WI38 (cell line): ENCODE measurements around the gene ANKRD28.
"Not testable (repeated sequence)": the region's sequence is repeated elsewhere in the genome, so short reads cannot be mapped to it uniquely, and the experiment has no call there.

Source experiments
- H3K4me3 ChIP-seq: 2 replicates; pipeline ENCODE4 v1.5.1; 2011; ENCODE audit warnings: low read depth, mild to moderate bottlenecking, control low read depth, low read length
- TF ChIP-seq, protein P1 (sequence below): IDR thresholded peaks from 2 replicates; pipeline ENCODE4 v1.5.1; 2012; ENCODE audit warnings: low read depth, mild to moderate bottlenecking, control low read depth, low read length

Gene ANKRD28

DNA sequence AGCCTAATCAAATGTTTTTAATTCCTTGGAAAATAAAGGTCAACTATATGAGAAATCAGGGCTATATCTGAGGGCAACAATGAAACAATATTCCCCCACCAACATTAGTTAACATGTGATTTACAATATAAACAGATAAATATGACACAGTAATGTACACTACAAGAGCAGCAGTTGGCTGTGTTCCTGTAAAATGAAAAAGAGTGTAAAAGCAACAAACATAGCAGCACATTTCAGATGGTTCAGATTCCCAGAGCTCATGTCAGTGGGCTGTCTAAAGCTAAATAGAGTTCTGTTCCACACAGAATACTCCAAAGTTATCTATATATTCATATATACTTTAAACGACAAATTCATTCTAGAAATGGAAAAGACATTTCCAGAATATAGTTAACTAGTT, 42.6 kb downstream of the ANKRD28 start:
- TF ChIP-seq, protein P1, sequence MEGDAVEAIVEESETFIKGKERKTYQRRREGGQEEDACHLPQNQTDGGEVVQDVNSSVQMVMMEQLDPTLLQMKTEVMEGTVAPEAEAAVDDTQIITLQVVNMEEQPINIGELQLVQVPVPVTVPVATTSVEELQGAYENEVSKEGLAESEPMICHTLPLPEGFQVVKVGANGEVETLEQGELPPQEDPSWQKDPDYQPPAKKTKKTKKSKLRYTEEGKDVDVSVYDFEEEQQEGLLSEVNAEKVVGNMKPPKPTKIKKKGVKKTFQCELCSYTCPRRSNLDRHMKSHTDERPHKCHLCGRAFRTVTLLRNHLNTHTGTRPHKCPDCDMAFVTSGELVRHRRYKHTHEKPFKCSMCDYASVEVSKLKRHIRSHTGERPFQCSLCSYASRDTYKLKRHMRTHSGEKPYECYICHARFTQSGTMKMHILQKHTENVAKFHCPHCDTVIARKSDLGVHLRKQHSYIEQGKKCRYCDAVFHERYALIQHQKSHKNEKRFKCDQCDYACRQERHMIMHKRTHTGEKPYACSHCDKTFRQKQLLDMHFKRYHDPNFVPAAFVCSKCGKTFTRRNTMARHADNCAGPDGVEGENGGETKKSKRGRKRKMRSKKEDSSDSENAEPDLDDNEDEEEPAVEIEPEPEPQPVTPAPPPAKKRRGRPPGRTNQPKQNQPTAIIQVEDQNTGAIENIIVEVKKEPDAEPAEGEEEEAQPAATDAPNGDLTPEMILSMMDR: no peak
- H3K4me3 ChIP-seq: no peak overlapping the region

DNA sequence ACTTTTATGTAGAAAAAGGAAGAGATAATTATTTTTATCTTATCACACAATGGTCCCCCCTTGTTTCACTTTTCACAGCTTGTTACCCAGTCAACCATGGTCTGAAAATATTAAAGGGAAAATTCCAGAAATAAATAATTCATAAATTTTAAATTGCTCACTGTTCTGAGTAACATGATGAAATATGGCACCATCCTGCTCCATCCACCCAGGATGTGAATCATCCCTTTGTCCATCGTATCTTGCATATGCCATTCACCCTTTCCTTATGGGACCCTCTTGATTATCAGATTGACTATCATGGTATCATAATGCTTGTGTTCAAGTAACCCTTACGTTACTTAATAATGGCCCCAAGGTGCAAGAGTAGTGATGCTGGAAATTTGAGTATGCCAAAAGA, 43.7 kb downstream of the ANKRD28 start:
- H3K4me3 ChIP-seq: no peak overlapping the region
- TF ChIP-seq, protein P1: no peak

DNA sequence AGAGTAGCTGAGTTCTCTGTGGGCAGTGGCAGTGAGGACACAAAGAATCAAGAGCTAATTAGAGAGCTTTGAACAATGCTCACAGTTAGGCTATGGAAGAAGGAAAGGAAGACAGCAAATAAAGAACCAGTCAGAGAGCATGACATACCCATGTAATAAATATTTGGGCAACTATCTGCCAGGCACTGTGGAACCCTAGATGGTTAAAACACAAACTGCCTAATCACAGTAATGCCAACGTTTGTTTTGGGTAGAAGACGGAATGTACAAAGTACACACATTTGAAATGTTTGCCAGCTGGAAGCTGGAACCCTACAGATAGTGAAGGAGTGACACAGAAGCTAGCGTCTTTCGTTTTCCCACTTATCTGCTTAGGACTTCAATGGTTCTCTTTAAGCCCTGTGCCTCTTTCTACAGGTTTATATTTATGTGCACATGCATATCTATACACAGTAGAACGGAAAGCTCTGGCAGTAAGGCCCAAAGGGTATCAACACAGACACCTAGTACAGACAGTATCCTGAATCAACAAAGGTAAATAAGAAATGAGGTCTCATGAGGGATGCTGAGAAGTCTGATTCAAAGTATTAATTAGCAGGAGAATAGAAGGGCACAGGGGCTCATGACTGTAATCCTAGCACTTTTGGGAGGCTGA, 44.6 kb downstream of the ANKRD28 start:
- H3K4me3 ChIP-seq: no peak overlapping the region
- TF ChIP-seq, protein P1: no peak

DNA sequence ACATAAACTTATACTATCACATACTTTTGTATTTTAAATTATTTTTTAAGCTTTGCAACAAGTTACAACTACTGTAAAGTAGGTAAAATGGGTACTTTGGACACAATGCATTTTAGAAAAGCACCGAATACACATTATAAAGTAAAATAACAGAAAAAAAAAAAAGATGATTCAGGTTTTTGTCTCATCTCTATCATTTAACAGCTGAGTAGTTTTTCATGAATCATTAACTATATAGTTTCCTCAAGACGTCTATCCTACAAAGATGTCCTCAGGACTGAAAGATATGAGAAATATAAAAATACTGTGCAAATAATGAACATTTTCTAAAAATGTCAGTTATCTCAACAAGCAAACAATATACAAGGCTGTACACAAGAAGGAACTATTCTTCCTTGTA, 46.9 kb downstream of the ANKRD28 start:
- TF ChIP-seq, protein P1: no peak

DNA sequence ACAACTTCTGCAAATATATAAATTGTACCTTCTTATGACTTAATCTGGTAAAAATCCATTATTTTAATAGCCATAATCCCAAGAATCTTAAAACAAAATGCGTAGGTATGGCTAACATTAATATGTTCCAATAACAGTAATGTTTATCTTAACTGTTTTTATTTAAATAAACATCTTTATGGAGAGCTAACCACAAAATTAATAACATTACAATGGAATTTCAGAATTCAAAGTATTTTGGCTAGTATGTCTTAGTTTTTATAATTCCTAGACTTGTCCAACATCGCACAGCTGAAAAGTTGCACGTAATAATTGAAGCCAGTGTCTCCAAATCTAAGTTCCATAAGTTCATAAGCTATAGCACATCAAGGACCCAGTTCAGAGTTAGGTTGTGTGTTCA, 47.6 kb downstream of the ANKRD28 start:
- H3K4me3 ChIP-seq: no peak overlapping the region
- TF ChIP-seq, protein P1: no peak

More for the DNA sequence above, 46.9 kb downstream of the ANKRD28 start:
- H3K4me3 ChIP-seq: no peak overlapping the region

DNA sequence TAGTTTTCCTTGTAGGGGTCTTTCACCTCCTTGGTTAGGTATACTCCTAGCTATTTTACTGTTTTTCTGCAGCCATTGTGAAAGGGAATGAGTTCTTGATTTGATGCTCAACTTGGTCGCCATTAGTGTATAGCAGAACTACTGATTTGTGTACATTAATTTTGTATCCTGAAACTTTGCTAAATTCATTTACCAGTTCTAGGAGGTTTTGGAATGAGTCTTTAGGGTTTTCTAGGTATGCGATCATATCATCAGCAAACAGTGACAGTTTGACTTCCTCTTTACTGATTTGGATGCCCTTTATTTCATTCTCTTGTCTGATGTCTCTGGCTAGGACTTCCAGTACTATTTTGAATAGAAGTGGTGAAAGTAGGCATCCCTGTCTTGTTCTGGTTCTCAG, 51.9 kb downstream of the ANKRD28 start:
- not testable (repeated sequence) for H3K4me3 ChIP-seq

DNA sequence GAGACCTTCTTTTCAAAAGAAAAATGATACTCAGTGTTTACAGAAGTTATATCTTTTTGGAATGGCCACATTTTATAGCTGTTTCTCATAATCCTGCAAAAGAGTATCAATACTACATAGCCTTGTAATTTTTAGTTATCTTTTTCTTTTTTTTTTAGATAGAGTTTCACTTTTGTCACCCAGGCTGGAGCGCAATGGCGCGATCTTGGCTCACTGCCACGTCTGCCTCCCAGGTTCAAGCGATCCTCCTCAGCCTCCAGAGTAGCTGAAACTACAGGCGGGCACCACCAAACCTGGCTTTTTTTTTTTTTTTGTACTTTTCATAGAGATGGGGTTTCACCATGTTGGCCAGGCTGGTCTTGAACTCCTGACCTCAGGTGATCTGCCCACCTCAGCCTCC, 53.6 kb downstream of the ANKRD28 start:
- H3K4me3 ChIP-seq: no peak overlapping the region
- TF ChIP-seq, protein P1: no peak

DNA sequence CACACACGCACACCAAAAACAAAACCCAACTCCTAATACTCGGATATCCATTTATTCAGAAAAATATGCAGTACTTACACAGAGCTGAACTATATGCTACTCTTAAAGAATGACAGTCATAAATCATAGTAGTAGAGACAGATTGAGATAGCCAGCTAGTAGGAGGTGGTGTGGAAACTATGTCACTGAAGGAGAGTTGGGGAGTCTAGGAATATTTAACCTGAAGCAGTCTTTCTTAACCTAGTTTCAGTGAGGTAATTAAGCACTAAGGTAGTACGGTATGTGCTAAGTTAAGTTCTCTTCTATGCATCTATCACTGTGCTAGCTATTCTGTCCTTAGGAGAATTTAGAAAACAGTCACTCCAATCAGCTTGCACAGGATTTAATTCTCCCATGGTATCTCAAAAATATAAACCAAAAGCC, 54.2 kb downstream of the ANKRD28 start:
- TF ChIP-seq, protein P1: no peak
- H3K4me3 ChIP-seq: no peak overlapping the region

DNA sequence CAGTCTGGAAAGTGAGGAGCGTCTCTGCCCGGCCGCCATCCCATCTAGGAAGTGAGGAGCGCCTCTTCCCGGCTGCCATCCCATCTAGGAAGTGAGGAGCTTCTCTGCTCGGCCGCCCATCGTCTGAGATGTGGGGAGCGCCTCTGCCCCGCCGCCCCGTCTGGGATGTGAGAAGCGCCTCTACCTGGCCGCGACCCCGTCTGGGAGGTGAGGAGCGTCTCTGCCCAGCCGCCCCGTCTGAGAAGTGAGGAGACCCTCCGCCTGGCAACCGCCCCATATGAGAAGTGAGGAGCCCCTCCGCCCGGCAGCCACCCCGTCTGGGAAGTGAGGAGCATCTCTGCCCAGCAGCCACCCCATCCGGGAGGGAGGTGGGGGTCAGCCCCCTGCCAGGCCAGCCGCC, 55.5 kb downstream of the ANKRD28 start:
- not testable (repeated sequence) for H3K4me3 ChIP-seq

DNA sequence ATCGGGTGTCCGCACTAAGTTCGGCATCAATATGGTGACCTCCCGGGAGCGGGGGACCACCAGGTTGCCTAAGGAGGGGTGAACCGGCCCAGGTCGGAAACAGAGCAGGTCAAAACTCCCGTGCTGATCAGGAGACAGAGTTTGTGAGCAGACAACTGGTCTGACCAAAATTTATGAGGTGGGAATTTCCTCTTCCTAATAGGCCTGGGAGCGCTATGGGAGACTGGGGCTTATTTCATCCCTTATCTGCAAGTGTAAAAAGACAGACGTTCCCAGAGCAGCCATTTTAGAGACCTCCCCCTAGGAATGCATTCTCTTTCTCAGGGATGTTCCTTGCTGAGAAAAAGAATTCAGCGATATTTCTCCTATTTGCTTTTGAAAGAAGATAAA, 59.2 kb downstream of the ANKRD28 start:
- not testable (repeated sequence) for H3K4me3 ChIP-seq
